T-helper 2 cell treated with Interferon-gamma antibody and Interleukin-4, amounts not matched to agents 5 μg/mL and 100 μg/mL, for 36 hours (primary cell): Measurements from ENCODE around the gene FGF12.

Experiments used
- DNase-seq: peaks from one replicate; pipeline ENCODE4 v3.0.0; 2021; ENCODE audit warnings: low spot score
- H3K27ac Mint-ChIP-seq: one replicate; pipeline ENCODE4 v1.8.0; 2021; ENCODE audit warnings: mild to moderate bottlenecking, mixed read lengths
- H3K27me3 Mint-ChIP-seq: one replicate; pipeline ENCODE4 v1.8.0; 2021; ENCODE audit warnings: low read depth, mixed read lengths
- H3K36me3 Mint-ChIP-seq: one replicate; pipeline ENCODE4 v1.8.0; 2021; ENCODE audit warnings: low read depth, mixed read lengths
- H3K4me1 Mint-ChIP-seq: one replicate; pipeline ENCODE4 v1.8.0; 2021; ENCODE audit warnings: low read depth, mixed read lengths
- H3K4me3 Mint-ChIP-seq: one replicate; pipeline ENCODE4 v1.8.0; 2022; ENCODE audit warnings: mild to moderate bottlenecking, moderate library complexity, mixed read lengths
- H3K9me3 Mint-ChIP-seq: one replicate; pipeline ENCODE4 v1.8.0; 2021; ENCODE audit warnings: mixed read lengths

The FGF12 gene

GRCh38 chr3:192545333-192545732 lies 182.0 kb downstream of the FGF12 start:
- H3K27me3 Mint-ChIP-seq, result no peaks in the 10 kb centered on the region
- no peaks in the 10 kb centered on the region for H3K4me1 Mint-ChIP-seq
- no peak overlapping the region for H3K4me3 Mint-ChIP-seq
- no peak for DNase-seq
- H3K27ac Mint-ChIP-seq, result no peak overlapping the region
- no peaks in the 10 kb centered on the region for H3K9me3 Mint-ChIP-seq
- H3K36me3 Mint-ChIP-seq, result no peaks in the 10 kb centered on the region

- Mint-ChIP-seq H3K27ac (no peak overlapping the region), H3K36me3 (no peaks in the 10 kb centered on the region), H3K9me3 (no peaks in the 10 kb centered on the region), H3K4me3 (no peak overlapping the region), H3K27me3 (no peaks in the 10 kb centered on the region), H3K4me1 (no peaks in the 10 kb centered on the region)
- no peak for DNase-seq
Measured at GRCh38 chr3:192543163-192543562, 184.2 kb downstream of the FGF12 start.

GRCh38 chr3:192516820-192517219 lies 210.5 kb downstream of the FGF12 start:
- Mint-ChIP-seq H3K4me1 (no peaks in the 10 kb centered on the region), H3K9me3 (no peaks in the 10 kb centered on the region)
- DNase-seq, result no peak

GRCh38 chr3:192515664-192516045 lies 211.7 kb downstream of the FGF12 start:
- DNase-seq, result no peak
- no peaks in the 10 kb centered on the region for H3K36me3 Mint-ChIP-seq
- H3K4me1 Mint-ChIP-seq, result no peaks in the 10 kb centered on the region
- H3K4me3 Mint-ChIP-seq, result no peak overlapping the region
- no peak overlapping the region for H3K27ac Mint-ChIP-seq
- H3K9me3 Mint-ChIP-seq, result no peaks in the 10 kb centered on the region
- peaks cover 32% of the 10 kb centered on the region for H3K27me3 Mint-ChIP-seq

More at GRCh38 chr3:192516820-192517219, 210.5 kb downstream of the FGF12 start:
- Mint-ChIP-seq H3K27ac (no peak overlapping the region), H3K36me3 (no peaks in the 10 kb centered on the region), H3K27me3 (peaks cover 32% of the 10 kb centered on the region), H3K4me3 (no peak overlapping the region)

- Mint-ChIP-seq H3K9me3 (no peaks in the 10 kb centered on the region), H3K4me1 (no peaks in the 10 kb centered on the region), H3K27ac (no peak overlapping the region), H3K36me3 (no peaks in the 10 kb centered on the region), H3K27me3 (peaks cover 32% of the 10 kb centered on the region), H3K4me3 (no peak overlapping the region)
- no peak for DNase-seq
Measured at GRCh38 chr3:192514754-192515663, 212.3 kb downstream of the FGF12 start.

GRCh38 chr3:192514081-192514753 lies 213.1 kb downstream of the FGF12 start:
- DNase-seq, result no peak
- Mint-ChIP-seq H3K4me3 (peak overlapping the region; percentile 21), H3K4me1 (no peaks in the 10 kb centered on the region), H3K27me3 (peaks cover 32% of the 10 kb centered on the region), H3K27ac (no peak overlapping the region), H3K9me3 (no peaks in the 10 kb centered on the region), H3K36me3 (no peaks in the 10 kb centered on the region)

- no peak overlapping the region for H3K4me3 Mint-ChIP-seq
- H3K36me3 Mint-ChIP-seq, result no peaks in the 10 kb centered on the region
- H3K27ac Mint-ChIP-seq, result no peak overlapping the region
- no peak for DNase-seq
- no peaks in the 10 kb centered on the region for H3K9me3 Mint-ChIP-seq
- no peaks in the 10 kb centered on the region for H3K27me3 Mint-ChIP-seq
- H3K4me1 Mint-ChIP-seq, result no peaks in the 10 kb centered on the region
Measured at GRCh38 chr3:192505731-192506130, 221.6 kb downstream of the FGF12 start.

- Mint-ChIP-seq H3K27me3 (no peaks in the 10 kb centered on the region), H3K36me3 (no peaks in the 10 kb centered on the region), H3K9me3 (no peaks in the 10 kb centered on the region), H3K4me1 (no peaks in the 10 kb centered on the region), H3K4me3 (no peak overlapping the region), H3K27ac (no peak overlapping the region)
- DNase-seq, result no peak
Measured at GRCh38 chr3:192501401-192501800, 225.9 kb downstream of the FGF12 start.

GRCh38 chr3:192496905-192497587 lies 230.3 kb downstream of the FGF12 start:
- H3K4me3 Mint-ChIP-seq, result no peak overlapping the region
- H3K4me1 Mint-ChIP-seq, result no peaks in the 10 kb centered on the region
- H3K9me3 Mint-ChIP-seq, result no peaks in the 10 kb centered on the region
- H3K36me3 Mint-ChIP-seq, result no peaks in the 10 kb centered on the region
- no peaks in the 10 kb centered on the region for H3K27me3 Mint-ChIP-seq
- no peak overlapping the region for H3K27ac Mint-ChIP-seq
- no peak for DNase-seq

GRCh38 chr3:192494174-192494573 lies 233.2 kb downstream of the FGF12 start:
- Mint-ChIP-seq H3K4me1 (no peaks in the 10 kb centered on the region), H3K4me3 (no peak overlapping the region), H3K27me3 (no peaks in the 10 kb centered on the region), H3K9me3 (no peaks in the 10 kb centered on the region), H3K27ac (no peak overlapping the region), H3K36me3 (no peaks in the 10 kb centered on the region)
- no peak for DNase-seq

GRCh38 chr3:192490720-192491119 lies 236.6 kb downstream of the FGF12 start:
- Mint-ChIP-seq H3K4me1 (no peaks in the 10 kb centered on the region), H3K4me3 (no peak overlapping the region), H3K27me3 (no peaks in the 10 kb centered on the region), H3K9me3 (no peaks in the 10 kb centered on the region), H3K36me3 (no peaks in the 10 kb centered on the region), H3K27ac (no peak overlapping the region)
- DNase-seq, result no peak

GRCh38 chr3:192489579-192489978 lies 237.8 kb downstream of the FGF12 start:
- Mint-ChIP-seq H3K4me3 (no peak overlapping the region), H3K36me3 (no peaks in the 10 kb centered on the region), H3K4me1 (no peaks in the 10 kb centered on the region), H3K9me3 (no peaks in the 10 kb centered on the region), H3K27me3 (no peaks in the 10 kb centered on the region), H3K27ac (no peak overlapping the region)
- no peak for DNase-seq

GRCh38 chr3:192487033-192487432 lies 240.3 kb downstream of the FGF12 start:
- DNase-seq, result no peak
- no peak overlapping the region for H3K4me3 Mint-ChIP-seq

GRCh38 chr3:192482809-192483208 lies 244.5 kb downstream of the FGF12 start:
- Mint-ChIP-seq H3K9me3 (no peaks in the 10 kb centered on the region), H3K4me3 (no peak overlapping the region), H3K36me3 (no peaks in the 10 kb centered on the region), H3K4me1 (no peaks in the 10 kb centered on the region), H3K27me3 (no peaks in the 10 kb centered on the region), H3K27ac (no peak overlapping the region)
- DNase-seq, result no peak

More at GRCh38 chr3:192487033-192487432, 240.3 kb downstream of the FGF12 start:
- H3K36me3 Mint-ChIP-seq, result no peaks in the 10 kb centered on the region
- H3K9me3 Mint-ChIP-seq, result no peaks in the 10 kb centered on the region
- no peaks in the 10 kb centered on the region for H3K4me1 Mint-ChIP-seq
- no peak overlapping the region for H3K27ac Mint-ChIP-seq
- no peaks in the 10 kb centered on the region for H3K27me3 Mint-ChIP-seq
